ENCODE data around the gene WDR38. TPM values are rescaled to one million over a fixed set of nuclear protein-coding genes. Genes with fewer than 3 reads are reported as not detected.

Gene WDR38
- total and polyA plus RNA-seq, 9 of the 15 experiments (the other 6 are each of a cell fraction or from before 2014, with no cell fraction given), result not detected

DNA sequence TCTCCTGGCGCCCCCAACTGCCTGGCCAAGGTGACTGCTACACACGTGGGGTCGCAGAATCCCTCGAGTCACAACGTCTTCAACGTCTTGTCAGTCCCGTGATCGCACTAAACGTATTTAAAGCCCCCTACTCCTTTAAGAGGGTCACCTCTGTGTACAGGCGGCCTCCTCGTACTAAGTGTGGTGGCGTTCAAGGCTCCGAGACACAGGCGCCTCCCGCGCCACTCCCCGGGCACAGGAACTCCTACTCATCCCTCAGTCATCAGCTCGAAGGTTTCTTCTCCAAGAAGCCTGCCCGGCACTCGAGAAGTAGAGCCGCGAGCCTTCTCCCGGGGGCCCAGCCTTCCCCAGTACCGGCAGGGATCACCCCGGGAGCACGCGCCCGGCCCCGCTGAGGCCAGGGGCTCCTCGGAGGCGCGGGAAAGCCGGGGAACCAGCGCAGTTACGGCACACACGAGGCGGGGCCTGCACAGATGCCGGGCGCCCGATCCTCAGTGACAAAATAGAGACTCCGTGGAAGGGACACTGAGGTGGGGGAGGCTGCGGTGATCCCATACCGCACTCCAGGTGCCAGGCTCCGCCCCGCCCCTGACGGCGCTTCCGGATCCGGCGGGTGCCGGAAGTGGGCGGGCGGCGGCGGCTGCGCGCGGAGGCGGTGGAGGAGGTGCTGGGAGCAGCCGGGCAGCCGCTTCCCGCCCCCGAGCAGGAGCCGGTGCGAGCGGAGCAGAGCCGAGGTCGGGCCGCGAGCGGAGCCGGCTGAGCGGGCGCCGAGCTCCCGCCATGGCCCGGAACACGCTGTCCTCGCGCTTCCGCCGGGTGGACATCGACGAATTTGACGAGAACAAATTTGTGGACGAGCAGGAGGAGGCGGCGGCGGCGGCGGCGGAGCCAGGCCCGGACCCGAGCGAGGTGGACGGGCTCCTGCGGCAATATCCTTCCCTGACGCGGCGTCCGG is 15.5 kb downstream of the WDR38 start (continued):
- TF ChIP-seq, protein P1, sequence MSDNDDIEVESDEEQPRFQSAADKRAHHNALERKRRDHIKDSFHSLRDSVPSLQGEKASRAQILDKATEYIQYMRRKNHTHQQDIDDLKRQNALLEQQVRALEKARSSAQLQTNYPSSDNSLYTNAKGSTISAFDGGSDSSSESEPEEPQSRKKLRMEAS (CRISPR knock-in tag; IDR thresholded peaks at IDR 0.05), result peak; percentile 90
- TF ChIP-seq, protein P2, sequence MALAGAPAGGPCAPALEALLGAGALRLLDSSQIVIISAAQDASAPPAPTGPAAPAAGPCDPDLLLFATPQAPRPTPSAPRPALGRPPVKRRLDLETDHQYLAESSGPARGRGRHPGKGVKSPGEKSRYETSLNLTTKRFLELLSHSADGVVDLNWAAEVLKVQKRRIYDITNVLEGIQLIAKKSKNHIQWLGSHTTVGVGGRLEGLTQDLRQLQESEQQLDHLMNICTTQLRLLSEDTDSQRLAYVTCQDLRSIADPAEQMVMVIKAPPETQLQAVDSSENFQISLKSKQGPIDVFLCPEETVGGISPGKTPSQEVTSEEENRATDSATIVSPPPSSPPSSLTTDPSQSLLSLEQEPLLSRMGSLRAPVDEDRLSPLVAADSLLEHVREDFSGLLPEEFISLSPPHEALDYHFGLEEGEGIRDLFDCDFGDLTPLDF (CRISPR knock-in tag; IDR thresholded peaks at IDR 0.05), result no peak
- TF ChIP-seq NCOR1 (IDR thresholded peaks at IDR 0.05), result no peak
- TF ChIP-seq, protein P3, sequence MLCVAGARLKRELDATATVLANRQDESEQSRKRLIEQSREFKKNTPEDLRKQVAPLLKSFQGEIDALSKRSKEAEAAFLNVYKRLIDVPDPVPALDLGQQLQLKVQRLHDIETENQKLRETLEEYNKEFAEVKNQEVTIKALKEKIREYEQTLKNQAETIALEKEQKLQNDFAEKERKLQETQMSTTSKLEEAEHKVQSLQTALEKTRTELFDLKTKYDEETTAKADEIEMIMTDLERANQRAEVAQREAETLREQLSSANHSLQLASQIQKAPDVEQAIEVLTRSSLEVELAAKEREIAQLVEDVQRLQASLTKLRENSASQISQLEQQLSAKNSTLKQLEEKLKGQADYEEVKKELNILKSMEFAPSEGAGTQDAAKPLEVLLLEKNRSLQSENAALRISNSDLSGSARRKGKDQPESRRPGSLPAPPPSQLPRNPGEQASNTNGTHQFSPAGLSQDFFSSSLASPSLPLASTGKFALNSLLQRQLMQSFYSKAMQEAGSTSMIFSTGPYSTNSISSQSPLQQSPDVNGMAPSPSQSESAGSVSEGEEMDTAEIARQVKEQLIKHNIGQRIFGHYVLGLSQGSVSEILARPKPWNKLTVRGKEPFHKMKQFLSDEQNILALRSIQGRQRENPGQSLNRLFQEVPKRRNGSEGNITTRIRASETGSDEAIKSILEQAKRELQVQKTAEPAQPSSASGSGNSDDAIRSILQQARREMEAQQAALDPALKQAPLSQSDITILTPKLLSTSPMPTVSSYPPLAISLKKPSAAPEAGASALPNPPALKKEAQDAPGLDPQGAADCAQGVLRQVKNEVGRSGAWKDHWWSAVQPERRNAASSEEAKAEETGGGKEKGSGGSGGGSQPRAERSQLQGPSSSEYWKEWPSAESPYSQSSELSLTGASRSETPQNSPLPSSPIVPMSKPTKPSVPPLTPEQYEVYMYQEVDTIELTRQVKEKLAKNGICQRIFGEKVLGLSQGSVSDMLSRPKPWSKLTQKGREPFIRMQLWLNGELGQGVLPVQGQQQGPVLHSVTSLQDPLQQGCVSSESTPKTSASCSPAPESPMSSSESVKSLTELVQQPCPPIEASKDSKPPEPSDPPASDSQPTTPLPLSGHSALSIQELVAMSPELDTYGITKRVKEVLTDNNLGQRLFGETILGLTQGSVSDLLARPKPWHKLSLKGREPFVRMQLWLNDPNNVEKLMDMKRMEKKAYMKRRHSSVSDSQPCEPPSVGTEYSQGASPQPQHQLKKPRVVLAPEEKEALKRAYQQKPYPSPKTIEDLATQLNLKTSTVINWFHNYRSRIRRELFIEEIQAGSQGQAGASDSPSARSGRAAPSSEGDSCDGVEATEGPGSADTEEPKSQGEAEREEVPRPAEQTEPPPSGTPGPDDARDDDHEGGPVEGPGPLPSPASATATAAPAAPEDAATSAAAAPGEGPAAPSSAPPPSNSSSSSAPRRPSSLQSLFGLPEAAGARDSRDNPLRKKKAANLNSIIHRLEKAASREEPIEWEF (CRISPR knock-in tag; IDR thresholded peaks at IDR 0.05), result no peak
- TF ChIP-seq MEIS2 (IDR thresholded peaks at IDR 0.05; ENCODE audit: partially characterized antibody), result peak; percentile 46
- TF ChIP-seq, protein P4, sequence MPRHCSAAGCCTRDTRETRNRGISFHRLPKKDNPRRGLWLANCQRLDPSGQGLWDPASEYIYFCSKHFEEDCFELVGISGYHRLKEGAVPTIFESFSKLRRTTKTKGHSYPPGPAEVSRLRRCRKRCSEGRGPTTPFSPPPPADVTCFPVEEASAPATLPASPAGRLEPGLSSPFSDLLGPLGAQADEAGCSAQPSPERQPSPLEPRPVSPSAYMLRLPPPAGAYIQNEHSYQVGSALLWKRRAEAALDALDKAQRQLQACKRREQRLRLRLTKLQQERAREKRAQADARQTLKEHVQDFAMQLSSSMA (CRISPR knock-in tag; IDR thresholded peaks at IDR 0.05), result peak; percentile 16; the same call in 1 of the 2 replicates
- TF ChIP-seq, protein P5, sequence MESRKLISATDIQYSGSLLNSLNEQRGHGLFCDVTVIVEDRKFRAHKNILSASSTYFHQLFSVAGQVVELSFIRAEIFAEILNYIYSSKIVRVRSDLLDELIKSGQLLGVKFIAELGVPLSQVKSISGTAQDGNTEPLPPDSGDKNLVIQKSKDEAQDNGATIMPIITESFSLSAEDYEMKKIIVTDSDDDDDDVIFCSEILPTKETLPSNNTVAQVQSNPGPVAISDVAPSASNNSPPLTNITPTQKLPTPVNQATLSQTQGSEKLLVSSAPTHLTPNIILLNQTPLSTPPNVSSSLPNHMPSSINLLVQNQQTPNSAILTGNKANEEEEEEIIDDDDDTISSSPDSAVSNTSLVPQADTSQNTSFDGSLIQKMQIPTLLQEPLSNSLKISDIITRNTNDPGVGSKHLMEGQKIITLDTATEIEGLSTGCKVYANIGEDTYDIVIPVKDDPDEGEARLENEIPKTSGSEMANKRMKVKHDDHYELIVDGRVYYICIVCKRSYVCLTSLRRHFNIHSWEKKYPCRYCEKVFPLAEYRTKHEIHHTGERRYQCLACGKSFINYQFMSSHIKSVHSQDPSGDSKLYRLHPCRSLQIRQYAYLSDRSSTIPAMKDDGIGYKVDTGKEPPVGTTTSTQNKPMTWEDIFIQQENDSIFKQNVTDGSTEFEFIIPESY (CRISPR knock-in tag; IDR thresholded peaks at IDR 0.05), result no peak; the same call in 1 of the 2 replicates
- TF ChIP-seq CBFA2T3 (IDR thresholded peaks at IDR 0.05), result 0 out of 2 replicates have a peak, but pooled peaks have one; percentile 1
- no peak for TF ChIP-seq ZNF696 (CRISPR knock-in tag; conservative IDR thresholded peaks at IDR 0.05)
- no peak; the same call in 1 of the 2 replicates for TF ChIP-seq RUNX1 (IDR thresholded peaks at IDR 0.05; ENCODE audit: low read depth)
- peak; percentile 65 for TF ChIP-seq HNRNPLL (IDR thresholded peaks at IDR 0.05; ENCODE audit: low read depth, low read length, poor library complexity, severe bottlenecking)
- no peak for TF ChIP-seq ZNF175 (CRISPR knock-in tag; IDR thresholded peaks at IDR 0.05; ENCODE audit: low read depth)
- TF ChIP-seq, protein P6, sequence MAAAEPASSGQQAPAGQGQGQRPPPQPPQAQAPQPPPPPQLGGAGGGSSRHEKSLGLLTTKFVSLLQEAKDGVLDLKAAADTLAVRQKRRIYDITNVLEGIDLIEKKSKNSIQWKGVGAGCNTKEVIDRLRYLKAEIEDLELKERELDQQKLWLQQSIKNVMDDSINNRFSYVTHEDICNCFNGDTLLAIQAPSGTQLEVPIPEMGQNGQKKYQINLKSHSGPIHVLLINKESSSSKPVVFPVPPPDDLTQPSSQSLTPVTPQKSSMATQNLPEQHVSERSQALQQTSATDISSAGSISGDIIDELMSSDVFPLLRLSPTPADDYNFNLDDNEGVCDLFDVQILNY (CRISPR knock-in tag; IDR thresholded peaks at IDR 0.05), result no peak
- TF ChIP-seq, protein P7, sequence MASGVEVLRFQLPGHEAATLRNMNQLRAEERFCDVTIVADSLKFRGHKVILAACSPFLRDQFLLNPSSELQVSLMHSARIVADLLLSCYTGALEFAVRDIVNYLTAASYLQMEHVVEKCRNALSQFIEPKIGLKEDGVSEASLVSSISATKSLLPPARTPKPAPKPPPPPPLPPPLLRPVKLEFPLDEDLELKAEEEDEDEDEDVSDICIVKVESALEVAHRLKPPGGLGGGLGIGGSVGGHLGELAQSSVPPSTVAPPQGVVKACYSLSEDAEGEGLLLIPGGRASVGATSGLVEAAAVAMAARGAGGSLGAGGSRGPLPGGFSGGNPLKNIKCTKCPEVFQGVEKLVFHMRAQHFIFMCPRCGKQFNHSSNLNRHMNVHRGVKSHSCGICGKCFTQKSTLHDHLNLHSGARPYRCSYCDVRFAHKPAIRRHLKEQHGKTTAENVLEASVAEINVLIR (CRISPR knock-in tag; IDR thresholded peaks at IDR 0.05), result peak; percentile 52

All from K562 (cell line).